Fibroblast of gingiva (primary cell): ENCODE results near the gene IQCH.
A peak's percentile ranks its signal among the peaks of the same experiment; 100 is the strongest.

Experiments used
- DNase-seq: peaks from one replicate; pipeline ENCODE4 v3.0.0-alpha.2; 2011; ENCODE audit warnings: low read depth

The IQCH gene

GRCh38 chr15:67300266-67301025 is 45.9 kb downstream of the IQCH start:
- DNase-seq = no peak

GRCh38 chr15:67303490-67304363 is 49.1 kb downstream of the IQCH start:
- DNase-seq = no peak

- no peak for DNase-seq
These were observed 50.2 kb downstream of the IQCH start for GRCh38 chr15:67304778-67305177.

- no peak for DNase-seq
These were observed 50.9 kb downstream of the IQCH start for GRCh38 chr15:67305506-67305905.

- peak; percentile 50 for DNase-seq
These were observed 52.6 kb downstream of the IQCH start for GRCh38 chr15:67307156-67307555.

GRCh38 chr15:67307889-67308597 is 53.5 kb downstream of the IQCH start:
- no peak for DNase-seq

- no peak for DNase-seq
These were observed 57.1 kb downstream of the IQCH start for GRCh38 chr15:67311731-67312130.

GRCh38 chr15:67319961-67320360 is 65.4 kb downstream of the IQCH start:
- DNase-seq = no peak

- DNase-seq = no peak
These were observed 66.8 kb downstream of the IQCH start for GRCh38 chr15:67321352-67321751.

- peak; percentile 4 for DNase-seq
These were observed 67.9 kb downstream of the IQCH start for GRCh38 chr15:67322481-67322880.

- no peak for DNase-seq
These were observed 72.7 kb downstream of the IQCH start for GRCh38 chr15:67327312-67327711.

- DNase-seq = no peak
These were observed 73.2 kb downstream of the IQCH start for GRCh38 chr15:67327737-67328136.

- no peak for DNase-seq
These were observed 75.6 kb downstream of the IQCH start for GRCh38 chr15:67329984-67330733.

- peak; percentile 70 for DNase-seq
These were observed 77.1 kb downstream of the IQCH start for GRCh38 chr15:67331676-67332075.

- DNase-seq = no peak
These were observed 80.4 kb downstream of the IQCH start for GRCh38 chr15:67335026-67335425.

- no peak for DNase-seq
These were observed 81.1 kb downstream of the IQCH start for GRCh38 chr15:67335534-67336222.

- no peak for DNase-seq
These were observed 86.0 kb downstream of the IQCH start for GRCh38 chr15:67340630-67341029.

- DNase-seq = no peak
These were observed 87.0 kb downstream of the IQCH start for GRCh38 chr15:67341539-67341938.

GRCh38 chr15:67343206-67343605 is 88.6 kb downstream of the IQCH start:
- DNase-seq = no peak

- no peak for DNase-seq
These were observed 95.0 kb downstream of the IQCH start for GRCh38 chr15:67349634-67350033.

GRCh38 chr15:67350042-67350441 is 95.5 kb downstream of the IQCH start:
- no peak for DNase-seq
